Stimulated activated CD8-positive, alpha-beta memory T cell treated with anti-CD3 and anti-CD28 coated beads, Interleukin-2, amount 100 ng/mL, for 1 hour (primary cell): Measurements from ENCODE around the gene COX5A.
"Not testable (repeated sequence)": the region's sequence is repeated elsewhere in the genome, so short reads cannot be mapped to it uniquely, and the experiment has no call there.

Experiments used
- DNase-seq, 2 donors: peaks; one replicate each; pipeline ENCODE4 v3.0.0-alpha.2; 2020; ENCODE audit warnings: low read depth in 2 of 2

The COX5A gene

DNA sequence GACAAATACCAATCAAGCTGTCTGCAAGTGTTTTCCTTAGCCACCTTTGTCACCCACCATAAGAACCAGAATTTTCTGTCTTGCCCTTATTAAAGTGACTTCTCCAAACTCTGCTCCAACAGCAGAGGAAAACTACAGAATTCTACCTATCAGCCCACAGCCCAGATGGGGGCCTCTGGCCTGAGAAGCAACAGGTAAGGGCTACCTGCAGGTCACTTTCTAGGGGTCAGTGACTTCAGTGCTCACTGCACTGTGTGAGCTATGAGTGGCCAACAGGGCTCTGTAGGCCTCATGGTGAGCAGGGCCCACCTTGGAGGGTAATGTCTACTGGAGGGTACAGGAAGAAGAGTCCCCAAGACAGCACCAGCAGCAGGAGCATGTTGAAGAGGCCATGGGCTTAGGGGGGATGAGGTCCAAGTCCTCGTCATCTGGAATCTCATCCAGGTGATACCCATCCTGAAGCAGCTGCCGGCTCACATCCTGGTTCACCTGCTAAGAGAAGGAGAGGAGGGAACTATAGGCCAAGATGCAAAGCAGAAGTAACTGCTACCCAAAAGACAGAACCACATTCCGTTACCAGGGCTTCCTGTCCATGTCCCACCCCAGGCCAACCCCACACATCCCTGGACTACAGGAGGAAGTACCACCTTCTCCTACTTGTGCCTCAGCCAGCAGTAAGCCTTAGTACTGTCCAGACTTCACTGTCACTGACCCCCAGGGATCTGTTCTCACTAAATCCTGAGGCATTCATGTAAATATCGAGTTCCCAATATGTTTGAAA lies 35.4 kb downstream of the COX5A start:
- DNase-seq, result no peak

DNA sequence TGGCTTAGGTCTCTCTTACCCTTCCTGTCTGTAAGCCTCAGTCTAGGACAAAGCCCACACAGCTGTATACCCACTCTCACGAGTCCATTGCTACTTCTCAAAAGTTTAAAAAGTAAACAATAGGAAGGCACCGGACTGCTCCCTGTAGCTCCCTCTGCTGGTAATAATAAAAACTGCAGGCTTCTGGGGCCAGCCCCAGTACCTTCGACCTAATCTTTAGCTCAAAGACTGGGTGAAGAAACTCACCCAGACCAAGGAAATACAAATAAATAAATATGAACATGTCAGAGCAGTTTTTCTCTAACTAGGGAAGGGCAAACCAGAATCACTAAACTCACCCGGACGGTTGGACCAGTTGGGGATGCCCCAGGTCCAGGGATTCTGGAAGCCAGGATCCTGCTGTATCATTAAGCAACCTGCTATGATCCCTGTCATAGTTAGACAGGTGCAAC lies 36.2 kb downstream of the COX5A start:
- peak; percentile 17 to 41 for DNase-seq

DNA sequence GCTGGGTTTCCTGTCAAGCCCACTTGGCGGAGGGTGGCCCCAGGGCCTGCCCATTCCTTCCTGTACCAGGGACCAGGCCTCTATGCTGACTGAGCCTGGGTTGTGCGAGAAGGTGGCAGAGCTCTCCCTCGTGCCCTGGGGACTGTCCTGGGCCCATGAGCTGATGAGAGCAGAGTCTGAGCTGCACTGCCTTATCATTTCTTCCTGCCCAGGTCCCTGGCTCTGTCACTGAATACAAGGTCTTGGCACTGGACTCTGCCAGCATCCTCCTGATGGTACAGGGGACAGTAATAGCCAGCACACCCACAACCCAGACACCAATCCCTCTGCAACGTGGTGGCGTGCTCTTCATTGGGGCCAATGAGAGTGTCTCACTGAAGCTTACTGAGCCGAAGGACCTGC lies 40.6 kb downstream of the COX5A start:
- DNase-seq, result no peak

DNA sequence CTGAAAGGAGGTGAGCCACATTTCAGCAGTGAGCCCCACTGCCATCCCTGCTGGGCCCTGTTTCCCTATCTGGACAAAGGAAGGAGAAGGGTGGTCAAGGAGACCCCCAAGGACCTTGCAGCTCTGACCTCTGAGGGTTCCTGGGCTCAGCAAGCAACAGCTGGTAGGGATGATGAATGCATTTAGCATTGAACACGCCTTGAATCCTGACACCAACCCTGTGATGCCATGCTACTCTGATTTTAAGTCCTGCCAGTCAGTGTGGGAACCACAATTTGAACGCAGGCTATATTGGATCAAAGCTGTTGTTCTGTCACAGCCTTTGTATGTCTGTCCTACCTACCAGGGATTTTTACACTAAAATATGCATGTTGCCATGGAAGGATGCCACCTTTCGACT lies 41.6 kb downstream of the COX5A start:
- DNase-seq, result no peak

DNA sequence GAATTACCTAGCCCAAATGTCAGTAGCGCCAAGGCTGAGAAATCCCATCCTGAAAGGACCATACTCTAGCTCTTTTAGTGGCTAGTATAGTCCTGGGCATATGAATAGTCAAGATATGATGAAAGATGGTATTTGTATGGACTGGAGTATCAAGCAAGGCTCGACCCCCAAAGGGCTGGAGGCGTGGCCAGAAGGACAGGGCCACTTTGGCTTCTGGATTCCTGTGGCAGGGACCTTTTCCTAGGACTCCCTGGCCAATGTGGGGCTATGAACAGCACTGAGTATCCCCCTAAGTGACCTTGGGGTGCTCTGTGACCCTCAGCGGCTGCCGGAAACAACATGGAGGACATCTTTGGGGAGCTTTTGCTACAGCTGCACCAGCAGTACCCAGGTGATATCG lies 42.0 kb downstream of the COX5A start:
- DNase-seq, result no peak

DNA sequence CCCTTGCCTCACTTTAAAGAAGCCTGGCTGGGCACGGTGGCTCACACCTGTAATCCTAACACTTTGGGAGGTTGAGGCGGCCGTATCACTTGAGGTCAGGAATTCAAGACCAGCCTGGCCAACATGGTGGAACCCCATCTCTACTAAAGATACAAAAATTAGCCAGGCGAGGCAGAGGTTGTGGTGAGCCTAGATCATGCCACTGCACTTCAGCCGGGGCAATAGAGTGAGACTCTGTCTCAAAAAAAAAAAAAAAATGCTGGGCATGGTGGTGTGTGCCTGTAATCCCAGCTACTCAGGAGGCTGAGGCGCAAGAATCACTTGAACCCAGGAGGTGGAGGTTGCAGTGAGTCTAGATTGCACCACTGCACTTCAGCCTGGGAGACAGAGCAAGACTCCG lies 43.5 kb downstream of the COX5A start:
- DNase-seq, result not testable (repeated sequence)

DNA sequence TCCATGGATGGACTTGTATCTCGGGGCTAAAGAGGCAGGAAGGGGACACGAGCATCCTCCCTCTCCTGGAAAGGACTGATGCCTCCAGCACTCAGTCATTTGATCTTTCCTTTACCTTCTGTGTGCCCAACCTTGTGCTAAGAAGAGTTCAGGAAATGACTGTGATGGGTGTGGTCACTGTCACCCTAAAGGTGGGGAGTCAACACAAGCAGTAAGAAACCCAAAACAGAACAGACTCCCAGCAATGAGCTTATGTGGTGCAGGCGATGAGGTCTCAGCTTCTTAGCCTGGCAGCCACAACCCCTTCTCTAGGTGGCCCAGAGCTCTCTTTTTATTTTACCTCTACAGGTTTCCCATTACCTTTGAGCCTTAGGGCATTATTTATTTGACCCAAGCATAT lies 44.2 kb downstream of the COX5A start:
- DNase-seq, result no peak

DNA sequence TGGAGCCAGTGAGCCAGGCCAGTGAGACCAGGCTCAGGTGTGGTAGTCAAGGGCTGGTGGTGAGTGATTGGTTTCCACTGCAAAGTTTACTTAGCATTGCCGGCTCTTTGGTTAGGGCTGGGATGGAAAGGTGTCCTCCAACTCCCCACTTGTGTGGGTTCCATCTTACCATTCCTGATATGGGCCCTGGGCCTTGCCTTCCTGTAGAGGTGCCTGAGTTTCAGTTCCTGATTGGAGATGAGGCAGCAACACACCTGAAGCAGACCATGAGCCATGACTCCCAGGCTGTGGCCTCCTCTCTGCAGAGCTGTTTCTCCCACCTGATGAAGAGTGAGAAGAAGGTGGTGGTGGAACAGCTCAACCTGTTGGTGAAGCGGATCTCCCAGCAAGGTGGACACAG lies 44.9 kb downstream of the COX5A start:
- no peak for DNase-seq

DNA sequence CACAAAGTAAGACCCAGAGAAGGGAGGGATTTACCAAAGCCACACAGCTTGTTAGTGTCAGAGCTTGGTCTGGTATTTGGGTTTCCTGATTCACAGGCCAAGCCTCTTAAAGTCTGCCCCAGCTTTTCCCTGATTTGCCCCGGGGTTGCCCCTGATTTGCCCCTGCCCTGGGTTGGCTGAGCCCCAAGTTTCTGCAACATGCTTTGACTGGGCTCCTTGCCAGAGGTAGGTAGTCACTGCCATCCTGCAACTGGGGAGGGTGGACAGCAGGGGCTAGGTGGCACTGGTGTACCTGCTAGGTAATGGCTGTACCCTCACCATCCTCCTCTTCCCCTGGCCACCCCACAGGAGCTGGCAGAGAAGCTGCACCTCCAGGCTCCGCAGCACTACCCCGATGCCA lies 45.6 kb downstream of the COX5A start:
- no peak for DNase-seq

DNA sequence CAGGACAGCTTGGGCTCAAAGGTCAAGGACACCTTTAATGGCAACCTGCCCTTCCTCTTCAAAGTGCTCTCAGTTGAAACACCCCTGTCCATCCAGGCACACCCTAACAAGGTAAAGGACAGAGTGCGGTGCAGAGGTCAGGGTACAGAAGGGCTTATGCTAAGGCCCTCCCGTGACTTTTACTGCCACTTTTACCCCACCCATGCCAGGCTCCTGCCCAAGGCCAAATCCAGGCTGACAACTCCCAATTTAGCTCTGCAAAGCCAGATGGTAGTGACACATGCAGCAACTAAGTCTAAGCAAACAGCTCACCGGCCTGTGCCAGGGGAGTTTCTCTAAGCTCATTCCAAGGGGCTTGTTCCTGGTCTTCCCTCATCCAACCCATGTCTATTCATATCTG lies 46.4 kb downstream of the COX5A start:
- no peak for DNase-seq

DNA sequence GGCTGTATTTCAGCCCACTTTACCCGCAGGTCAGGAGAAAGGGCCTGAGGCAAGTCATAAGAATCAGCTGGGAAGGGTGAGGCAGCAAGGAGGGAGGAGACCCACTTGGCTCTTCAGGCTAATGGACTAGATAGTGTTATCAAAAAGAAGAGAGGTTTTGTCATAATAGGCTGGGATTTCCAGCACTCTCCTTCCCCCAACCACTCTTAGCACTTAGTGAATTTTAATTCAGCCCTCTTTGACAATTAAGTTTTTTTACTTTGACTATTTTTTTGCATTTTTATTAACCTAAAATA lies 47.3 kb downstream of the COX5A start:
- no peak for DNase-seq

DNA sequence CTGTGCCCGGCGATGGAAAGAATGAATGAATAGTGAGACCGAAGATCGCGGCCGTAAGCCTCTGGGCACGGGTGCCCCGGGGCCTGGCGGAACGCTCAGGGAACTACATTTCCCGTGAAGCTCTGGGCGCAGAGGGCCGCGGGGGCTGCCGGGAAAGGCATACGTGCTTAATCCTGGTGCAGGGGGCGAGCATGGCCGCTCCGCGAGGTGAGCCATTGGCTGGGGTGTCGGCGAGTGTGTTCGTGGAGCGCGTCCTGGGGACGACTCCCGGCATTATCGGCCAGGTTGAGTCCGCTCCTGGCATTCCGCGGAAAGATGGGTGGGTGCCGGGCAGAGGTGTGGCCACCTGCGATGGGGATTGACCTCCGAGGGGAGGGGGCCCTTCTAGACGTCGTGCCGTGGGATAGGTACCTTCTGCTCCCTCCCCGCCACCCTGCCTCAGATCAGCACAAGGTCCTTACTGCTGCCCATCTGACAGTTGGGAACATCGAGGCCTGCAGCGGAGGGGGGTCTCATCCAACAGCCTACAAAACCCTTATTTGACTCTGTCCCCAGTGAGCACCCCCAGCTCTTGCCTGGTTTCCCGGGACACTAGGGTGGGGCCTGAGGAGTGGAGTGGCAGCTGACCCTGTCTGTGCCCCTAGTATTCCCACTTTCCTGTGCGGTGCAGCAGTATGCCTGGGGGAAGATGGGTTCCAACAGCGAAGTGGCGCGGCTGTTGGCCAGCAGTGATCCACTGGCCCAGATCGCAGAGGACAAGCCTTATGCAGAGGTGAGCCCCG lies 47.8 kb downstream of the COX5A start, which contains the start of gene MPI:
Gene MPI, plus strand, starts transcription at position 160 of the 782 bp plus-strand sequence. Its CDS starts 32 bp downstream, at position 192.
- DNase-seq, result peak; percentile 59 to 70

DNA sequence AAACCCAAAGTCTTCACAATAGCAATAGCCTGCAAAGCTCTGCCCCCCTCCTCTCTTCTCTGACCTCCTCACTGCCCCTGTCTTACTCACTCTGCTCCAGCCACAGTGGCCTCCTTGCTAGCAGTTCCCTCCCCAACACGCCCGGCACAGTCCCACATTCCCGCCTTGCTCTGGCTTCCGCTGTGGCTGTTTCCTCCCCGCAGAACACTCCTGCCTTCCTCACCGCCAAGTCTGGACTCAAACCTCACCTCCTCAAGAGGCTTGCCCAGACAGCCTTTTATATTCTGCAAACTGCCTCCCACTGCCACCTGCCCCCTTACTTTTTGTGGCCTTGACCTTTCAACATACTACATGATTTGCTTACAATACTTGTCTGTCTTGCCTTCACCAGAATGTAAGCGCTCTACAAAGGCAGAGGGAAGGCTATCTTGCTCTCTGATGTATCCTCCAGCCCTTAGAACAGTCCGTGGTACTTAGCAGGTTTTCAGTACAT lies 48.4 kb downstream of the COX5A start:
- no peak for DNase-seq

DNA sequence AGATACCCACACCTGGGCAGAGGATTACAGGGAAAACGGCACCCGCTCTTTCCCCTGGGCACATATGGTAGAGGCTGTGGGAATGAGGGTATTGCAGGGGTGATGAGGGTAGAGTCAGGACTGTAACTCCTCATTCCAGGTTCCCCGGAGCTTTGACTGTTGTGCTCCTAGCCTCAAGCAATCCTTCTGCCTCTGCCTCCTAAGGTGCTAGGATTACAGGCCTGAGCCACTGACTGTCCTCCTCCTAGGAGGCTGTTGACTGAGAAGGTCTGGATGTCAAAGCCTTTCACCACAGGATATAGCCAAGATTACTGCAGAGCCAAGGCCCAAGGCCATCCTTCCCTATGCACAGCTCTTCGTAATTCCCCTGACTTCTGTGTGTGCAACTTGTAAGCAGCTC lies 49.2 kb downstream of the COX5A start:
- DNase-seq, result no peak

DNA sequence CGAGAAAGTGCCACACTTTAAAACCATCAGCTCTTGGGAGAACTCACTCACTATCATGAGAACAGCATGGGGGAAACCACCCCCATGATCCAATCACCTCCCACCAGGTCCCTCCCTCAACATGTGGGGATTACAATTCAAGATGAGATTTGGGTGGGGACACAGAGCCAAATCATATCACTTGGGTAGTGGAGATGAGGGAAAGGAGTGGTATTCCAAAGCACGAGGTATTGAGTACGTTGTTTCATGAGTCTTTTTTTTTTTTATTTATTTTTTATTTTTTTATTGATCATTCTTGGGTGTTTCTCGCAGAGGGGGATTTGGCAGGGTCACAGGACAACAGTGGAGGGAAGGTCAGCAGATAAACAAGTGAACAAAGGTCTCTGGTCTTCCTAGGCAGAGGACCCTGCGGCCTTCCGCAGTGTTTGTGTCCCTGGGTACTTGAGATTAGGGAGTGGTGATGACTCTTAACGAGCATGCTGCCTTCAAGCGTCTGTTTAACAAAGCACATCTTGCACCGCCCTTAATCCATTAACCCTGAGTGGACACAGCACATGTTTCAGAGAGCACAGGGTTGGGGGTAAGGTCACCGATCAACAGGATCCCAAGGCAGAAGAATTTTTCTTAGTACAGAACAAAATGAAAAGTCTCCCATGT lies 50.2 kb downstream of the COX5A start:
- DNase-seq, result not testable (repeated sequence)

DNA sequence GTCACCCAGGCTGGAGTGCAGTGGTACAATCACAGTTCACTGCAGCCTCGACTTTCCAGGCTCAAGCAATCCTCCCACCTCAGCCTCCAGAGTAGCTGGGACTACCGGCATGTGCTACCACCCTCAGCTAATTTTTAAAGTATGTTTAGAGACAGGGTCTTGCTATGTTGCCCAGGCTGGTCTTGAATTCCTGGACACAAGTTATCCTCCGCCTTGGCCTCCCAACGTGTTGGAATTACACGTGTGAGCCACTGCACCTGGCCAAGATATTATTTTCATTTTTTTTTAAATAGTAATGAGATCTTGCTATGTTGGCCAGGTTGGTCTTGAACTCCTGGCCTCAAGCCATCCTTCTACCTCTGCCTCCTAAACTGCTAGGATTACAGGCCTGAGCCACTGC lies 52.4 kb downstream of the COX5A start:
- DNase-seq, result no peak

DNA sequence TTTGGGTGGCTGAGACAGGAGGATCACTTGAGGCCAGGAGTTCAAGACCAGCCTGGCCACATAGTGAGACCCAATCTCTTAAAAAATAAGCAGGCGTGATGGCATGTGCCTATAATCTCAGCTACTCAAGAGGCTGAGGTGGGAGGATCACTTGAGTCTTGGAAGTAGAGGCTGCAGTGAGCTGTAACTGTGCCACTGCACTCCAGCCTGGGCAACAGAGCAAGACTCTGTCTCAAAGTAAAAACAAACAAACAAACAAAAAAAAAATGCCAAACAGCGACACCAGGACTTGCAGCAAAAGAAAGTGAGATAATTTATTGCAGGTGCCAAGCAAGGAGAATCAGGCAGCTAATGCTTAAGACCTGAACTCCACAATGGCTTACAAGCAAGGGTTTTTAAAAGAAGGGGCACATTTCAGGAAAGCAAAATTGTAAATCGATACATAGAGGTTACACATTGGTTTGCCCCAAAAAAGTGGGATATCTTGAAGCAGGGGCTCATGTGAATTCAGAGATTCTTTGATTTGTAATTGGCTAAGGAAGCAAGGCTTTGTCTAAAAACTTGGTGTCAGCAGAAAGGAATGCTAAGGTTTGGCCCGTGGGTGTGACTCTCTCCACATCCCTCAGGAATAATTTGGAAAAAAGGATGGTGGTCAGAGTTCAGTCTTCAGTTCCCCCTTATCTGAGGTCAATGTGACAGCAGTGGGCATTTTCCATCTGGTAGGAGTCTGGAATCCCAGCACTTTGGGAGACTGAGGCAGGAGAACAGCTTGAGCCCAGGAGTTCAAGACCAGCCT lies 53.2 kb downstream of the COX5A start:
- no peak for DNase-seq

DNA sequence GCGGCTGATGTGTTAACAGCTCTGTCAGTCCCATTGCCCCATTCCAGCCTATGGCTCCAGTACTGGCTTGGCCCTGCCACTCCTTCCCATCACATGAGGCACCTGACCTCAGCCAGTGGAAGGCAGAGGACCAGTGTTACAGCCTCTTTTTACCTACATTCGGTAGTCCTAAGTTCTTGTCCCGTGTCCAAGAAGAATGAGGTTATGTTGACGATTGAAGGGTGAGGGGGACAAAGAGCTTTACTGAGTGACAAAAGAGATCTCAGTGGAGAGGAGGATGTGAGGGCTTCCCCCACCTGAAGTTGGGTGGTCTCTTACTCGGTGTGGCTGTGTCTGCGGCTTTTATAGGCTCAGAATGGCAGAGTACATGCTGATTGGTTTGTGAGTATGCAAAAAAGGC lies 55.3 kb downstream of the COX5A start:
- DNase-seq, result no peak

DNA sequence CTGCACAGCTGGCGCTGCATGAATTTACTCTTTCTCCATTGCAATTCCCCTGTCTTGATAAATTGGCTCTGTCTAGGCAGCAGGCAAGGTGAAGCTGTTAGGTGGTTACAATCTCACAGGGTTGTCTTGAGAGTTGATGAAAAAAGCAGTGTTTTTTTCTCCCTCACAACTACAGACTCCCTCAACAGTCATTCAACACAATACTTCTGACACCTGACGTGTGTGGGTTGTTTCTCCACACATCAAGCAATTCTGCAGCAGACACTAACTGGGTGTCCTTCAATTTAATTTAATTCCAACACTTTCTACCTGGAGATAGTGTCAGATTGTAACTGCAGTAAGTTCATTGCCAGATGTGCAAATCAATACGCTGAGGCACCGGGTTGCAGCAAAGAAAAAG lies 59.6 kb downstream of the COX5A start:
- no peak for DNase-seq

DNA sequence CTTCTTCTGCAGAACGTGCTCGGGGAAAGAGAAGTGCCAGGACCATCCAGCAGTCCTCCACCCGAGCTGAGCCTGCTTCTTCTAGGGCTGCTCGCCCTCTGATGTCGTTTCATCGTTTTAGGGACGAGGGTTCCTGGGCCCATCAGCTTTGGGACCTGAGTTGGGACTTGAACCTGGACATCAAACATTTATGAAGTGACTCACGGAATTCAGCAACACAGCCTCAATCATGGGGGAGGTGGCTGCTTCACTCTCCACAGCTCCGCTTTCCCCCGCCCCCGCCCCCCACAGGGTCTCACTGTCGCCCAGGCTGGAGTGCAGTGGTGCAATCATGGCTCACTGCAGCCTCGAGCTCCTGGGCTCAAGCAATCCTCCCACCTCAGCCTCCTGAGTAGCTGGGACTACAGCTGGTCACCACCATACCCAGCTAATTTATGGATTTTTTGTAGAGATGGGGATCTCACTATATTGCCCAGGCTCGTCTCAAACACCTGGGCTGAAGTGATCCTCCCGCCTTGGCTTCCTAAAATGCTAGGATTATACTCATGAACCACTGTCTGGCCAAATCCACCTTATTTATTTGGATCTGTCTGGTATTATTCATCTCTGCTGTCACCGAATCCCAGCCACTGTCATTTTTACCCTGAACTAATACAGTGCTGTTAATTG lies 64.0 kb downstream of the COX5A start:
- DNase-seq, result no peak

DNA sequence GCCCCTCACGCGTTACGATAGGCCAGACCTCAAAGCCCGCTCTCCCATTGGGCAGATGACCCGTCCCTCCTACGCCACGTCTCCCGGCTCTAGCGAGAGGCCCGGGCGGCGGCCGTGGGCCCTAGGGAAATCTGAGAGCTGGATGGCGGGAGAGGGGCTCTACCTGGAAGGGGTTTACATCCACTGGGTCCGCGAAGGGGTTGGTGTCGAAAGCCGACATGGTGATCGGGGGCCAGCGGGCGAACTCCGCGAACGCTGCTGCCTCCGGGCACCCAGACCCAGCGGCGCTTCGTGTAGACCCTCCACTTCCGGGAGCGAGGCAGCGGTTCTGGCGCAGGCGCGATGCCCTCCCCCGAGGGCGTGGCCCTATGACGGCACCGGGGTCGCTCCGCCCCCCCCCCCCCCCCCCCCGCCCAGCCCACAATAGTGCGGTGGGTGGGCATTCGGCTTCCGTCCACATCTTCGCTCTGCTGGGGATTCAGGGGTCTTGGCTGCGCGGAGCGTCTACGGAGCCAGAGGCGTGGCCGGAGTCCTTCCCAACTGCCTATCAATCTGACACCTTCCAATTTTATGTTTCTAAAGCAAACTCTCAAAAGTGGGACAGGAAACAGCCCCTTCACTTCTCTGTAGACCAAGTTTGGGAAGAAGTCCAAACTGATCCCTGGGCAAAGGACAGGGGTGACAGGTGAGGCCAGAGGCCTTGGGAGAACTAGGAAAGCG lies 64.7 kb downstream of the COX5A start, which contains the start of gene SCAMP2:
Gene SCAMP2, minus strand, starts transcription at position 330 of the 720 bp plus-strand sequence. Its CDS starts 110 bp downstream, at position 220.
- DNase-seq, result peak; percentile 77 to 84
